ENCODE data around the gene FAM107A.
A peak's percentile ranks its signal among the peaks of the same experiment; 100 is the strongest.

The FAM107A gene

GRCh38 chr3:58577269-58577821, at the start of gene FAM107A:
FAM107A (minus strand) TSS chr3:58577391; CDS start chr3:58569860, 7,531 bp downstream.
- CTCF ChIA-PET = interaction anchor here (1.2 to 24.4 kb wide), 4 partner anchors 9 to 57 kb away, joined by 3 to 646 read pairs (median 82); no protein-coding TSS in a partner anchor
- TF ChIP-seq, protein P1, sequence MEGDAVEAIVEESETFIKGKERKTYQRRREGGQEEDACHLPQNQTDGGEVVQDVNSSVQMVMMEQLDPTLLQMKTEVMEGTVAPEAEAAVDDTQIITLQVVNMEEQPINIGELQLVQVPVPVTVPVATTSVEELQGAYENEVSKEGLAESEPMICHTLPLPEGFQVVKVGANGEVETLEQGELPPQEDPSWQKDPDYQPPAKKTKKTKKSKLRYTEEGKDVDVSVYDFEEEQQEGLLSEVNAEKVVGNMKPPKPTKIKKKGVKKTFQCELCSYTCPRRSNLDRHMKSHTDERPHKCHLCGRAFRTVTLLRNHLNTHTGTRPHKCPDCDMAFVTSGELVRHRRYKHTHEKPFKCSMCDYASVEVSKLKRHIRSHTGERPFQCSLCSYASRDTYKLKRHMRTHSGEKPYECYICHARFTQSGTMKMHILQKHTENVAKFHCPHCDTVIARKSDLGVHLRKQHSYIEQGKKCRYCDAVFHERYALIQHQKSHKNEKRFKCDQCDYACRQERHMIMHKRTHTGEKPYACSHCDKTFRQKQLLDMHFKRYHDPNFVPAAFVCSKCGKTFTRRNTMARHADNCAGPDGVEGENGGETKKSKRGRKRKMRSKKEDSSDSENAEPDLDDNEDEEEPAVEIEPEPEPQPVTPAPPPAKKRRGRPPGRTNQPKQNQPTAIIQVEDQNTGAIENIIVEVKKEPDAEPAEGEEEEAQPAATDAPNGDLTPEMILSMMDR (IDR thresholded peaks at IDR 0.05; ENCODE audit: insufficient read depth, low read length, missing control alignments) = peak; percentile 22
- no peak for DNase-seq (ENCODE audit: low read depth, low spot score)
- H3K4me3 ChIP-seq (ENCODE audit: low read depth, low read length) = no peak within 1 kb of the TSS
- POLR2A ChIA-PET = no interaction called here

GRCh38 chr3:58625196-58625824, 48.1 kb upstream of the FAM107A start:
- DNase-seq (ENCODE audit: low read depth, low spot score) = no peak
- H3K4me3 ChIP-seq (ENCODE audit: low read depth, low read length) = no peak overlapping the region
- CTCF ChIA-PET = interaction anchor here (0.8 to 19.5 kb wide), 4 partner anchors 9 to 65 kb away, joined by 3 to 646 read pairs (median 6); partner anchors contain the start of gene FAM107A
- TF ChIP-seq, protein P1 (IDR thresholded peaks at IDR 0.05; ENCODE audit: insufficient read depth, low read length, missing control alignments) = no peak
- POLR2A ChIA-PET = no interaction called here

DNA sequence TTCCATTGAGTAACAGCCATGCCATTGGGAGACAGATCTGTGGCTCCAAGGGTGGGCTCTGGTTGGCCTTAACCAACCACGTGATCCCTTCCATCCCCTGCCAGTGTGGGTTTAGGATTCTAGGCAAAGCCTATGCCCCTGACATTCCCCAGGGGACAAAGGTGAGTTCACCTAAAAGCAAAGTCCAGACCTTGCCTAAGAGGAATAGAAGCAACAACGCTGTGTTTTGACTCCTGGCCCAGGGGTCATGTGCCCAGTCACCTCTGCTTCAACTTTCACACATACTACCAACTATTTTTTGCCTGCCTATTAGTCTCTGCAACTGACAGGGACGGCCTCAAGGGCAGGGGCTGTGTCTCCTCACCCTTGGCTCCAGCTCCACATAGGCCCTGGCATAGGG, 47.4 kb upstream of the FAM107A start:
- TF ChIP-seq, protein P1 (IDR thresholded peaks at IDR 0.05; ENCODE audit: insufficient read depth, low read length, missing control alignments) = no peak
- no peak overlapping the region for H3K4me3 ChIP-seq (ENCODE audit: low read depth, low read length)
- ChIA-PET POLR2A (no interaction called here), CTCF (interaction anchor here (2.0 to 19.5 kb wide), 2 partner anchors 8 to 51 kb away, joined by 4 to 646 read pairs; partner anchors contain the start of gene FAM107A)
- DNase-seq (ENCODE audit: low read depth, low spot score) = no peak

DNA sequence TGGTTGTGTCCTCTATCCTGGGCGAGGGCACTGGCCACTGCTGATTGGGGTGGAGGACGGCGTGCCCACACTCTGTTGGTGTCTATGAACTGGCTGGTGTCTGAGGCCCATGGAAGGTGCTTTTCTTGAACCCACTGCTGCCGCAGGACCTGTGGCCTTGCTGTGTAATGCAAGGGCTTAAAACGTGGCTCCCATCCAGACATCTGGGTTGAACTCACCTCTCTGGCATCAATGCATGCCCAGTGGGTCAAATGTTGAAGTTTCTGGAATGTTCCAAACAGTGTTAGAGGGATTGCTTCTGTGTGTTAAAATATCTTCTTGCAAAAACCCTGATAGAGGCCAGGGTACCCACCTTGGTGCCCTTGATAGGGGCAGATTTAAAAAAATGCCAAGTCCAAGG, 46.8 kb upstream of the FAM107A start:
- CTCF ChIA-PET = interaction anchor here (0.6 to 19.5 kb wide), 2 partner anchors 50 to 55 kb away, joined by 4 to 646 read pairs; partner anchors contain the start of gene FAM107A
- H3K4me3 ChIP-seq (ENCODE audit: low read depth, low read length) = no peak overlapping the region
- TF ChIP-seq, protein P1 (IDR thresholded peaks at IDR 0.05; ENCODE audit: insufficient read depth, low read length, missing control alignments) = no peak

GRCh38 chr3:58623478-58623877, 46.3 kb upstream of the FAM107A start:
- ChIA-PET POLR2A (no interaction called here), CTCF (interaction anchor here (0.6 to 8.8 kb wide), 3 partner anchors 7 to 57 kb away, joined by 4 to 79 read pairs (median 4); no protein-coding TSS in a partner anchor)
- no peak overlapping the region for H3K4me3 ChIP-seq (ENCODE audit: low read depth, low read length)
- no peak for DNase-seq (ENCODE audit: low read depth, low spot score)
- TF ChIP-seq, protein P1 (IDR thresholded peaks at IDR 0.05; ENCODE audit: insufficient read depth, low read length, missing control alignments) = no peak

More for the DNA sequence above, 46.8 kb upstream of the FAM107A start:
- POLR2A ChIA-PET = no interaction called here
- no peak for DNase-seq (ENCODE audit: low read depth, low spot score)

- no peak for DNase-seq (ENCODE audit: low read depth, low spot score)
- ChIA-PET POLR2A (no interaction called here), CTCF (interaction anchor here (1.1 to 8.8 kb wide), 2 partner anchors 8 to 56 kb away, joined by 4 to 79 read pairs; no protein-coding TSS in a partner anchor)
- H3K4me3 ChIP-seq (ENCODE audit: low read depth, low read length) = no peak overlapping the region
- TF ChIP-seq, protein P1 (IDR thresholded peaks at IDR 0.05; ENCODE audit: insufficient read depth, low read length, missing control alignments) = no peak
Measured at GRCh38 chr3:58622892-58623291, 45.7 kb upstream of the FAM107A start.
